ENCODE data around the gene CRMP1. TPM values are rescaled to one million over a fixed set of nuclear protein-coding genes. Genes with fewer than 3 reads are reported as not detected.

CRMP1 gene
- total RNA-seq, 4 donors from 2014 or later = 1.2 to 4.0 (median 2.3) TPM

- 100% methylated on average over 1 of the region's 12 CpGs for WGBS
- no peak for DNase-seq (ENCODE audit: extremely low spot score)
- peaks cover 22 to 96% (median 58%) of the 10 kb centered on the region in 4 donors for H3K36me3 ChIP-seq
Measured at GRCh38 chr4:5809216-5809776, 83.6 kb downstream of the CRMP1 start.

GRCh38 chr4:5808081-5808741, 84.7 kb downstream of the CRMP1 start:
- H3K36me3 ChIP-seq = peaks cover 22 to 96% (median 56%) of the 10 kb centered on the region in 4 donors
- intact Hi-C loops (cut with DNase I) = no loop called here
- 79% methylated on average over 6 of the region's 10 CpGs for WGBS

More at GRCh38 chr4:5809216-5809776, 83.6 kb downstream of the CRMP1 start:
- H3K9me3 ChIP-seq = peaks cover 0 to 9% (median 0%) of the 10 kb centered on the region in 4 donors
- H3K27me3 ChIP-seq = no peaks in the 10 kb centered on the region
- no peak overlapping the region for H3K4me3 ChIP-seq
- H3K4me1 ChIP-seq = peaks cover 0 to 6% (median 2%) of the 10 kb centered on the region in 4 donors
- TF ChIP-seq EP300 (IDR thresholded peaks at IDR 0.05) (no peak), POLR2A (IDR thresholded peaks at IDR 0.05; ENCODE audit: low read depth) (no peak), CTCF (IDR thresholded peaks at IDR 0.05) (no peak), POLR2AphosphoS5 (IDR thresholded peaks at IDR 0.05) (no peak)
- intact Hi-C loops (cut with DNase I) = no loop called here
- H3K27ac ChIP-seq (replicated peaks in 1 of 4) = no peak overlapping the region

GRCh38 chr4:5805270-5805669, 87.6 kb downstream of the CRMP1 start:
- no peak overlapping the region for H3K27ac ChIP-seq (replicated peaks in 1 of 4)
- intact Hi-C loops (cut with DNase I) = no loop called here
- WGBS = 97% methylated on average over 10 of the region's 11 CpGs
- H3K4me3 ChIP-seq = no peak overlapping the region
- peaks cover 0 to 4% (median 0%) of the 10 kb centered on the region in 4 donors for H3K9me3 ChIP-seq
- H3K36me3 ChIP-seq = peaks cover 25 to 96% (median 51%) of the 10 kb centered on the region in 4 donors
- no peaks in the 10 kb centered on the region for H3K27me3 ChIP-seq
- H3K4me1 ChIP-seq = peaks cover 0 to 6% (median 2%) of the 10 kb centered on the region in 4 donors
- no peak for TF ChIP-seq CTCF (IDR thresholded peaks at IDR 0.05)
- no peak for TF ChIP-seq POLR2AphosphoS5 (IDR thresholded peaks at IDR 0.05)
- TF ChIP-seq POLR2A (IDR thresholded peaks at IDR 0.05; ENCODE audit: low read depth) = no peak
- TF ChIP-seq EP300 (IDR thresholded peaks at IDR 0.05) = no peak
- no peak for DNase-seq (ENCODE audit: extremely low spot score)

More at GRCh38 chr4:5808081-5808741, 84.7 kb downstream of the CRMP1 start:
- DNase-seq (ENCODE audit: extremely low spot score) = no peak
- H3K27ac ChIP-seq (replicated peaks in 1 of 4) = no peak overlapping the region
- no peak overlapping the region for H3K4me3 ChIP-seq
- H3K9me3 ChIP-seq = peaks cover 0 to 9% (median 0%) of the 10 kb centered on the region in 4 donors
- TF ChIP-seq CTCF (IDR thresholded peaks at IDR 0.05) (no peak), POLR2AphosphoS5 (IDR thresholded peaks at IDR 0.05) (no peak), POLR2A (IDR thresholded peaks at IDR 0.05; ENCODE audit: low read depth) (no peak), EP300 (IDR thresholded peaks at IDR 0.05) (no peak)
- H3K4me1 ChIP-seq = peaks cover 0 to 6% (median 2%) of the 10 kb centered on the region in 4 donors
- H3K27me3 ChIP-seq = no peaks in the 10 kb centered on the region

- Histone ChIP-seq H3K4me3 (no peak overlapping the region), H3K4me1 (peaks cover 0 to 6% (median 2%) of the 10 kb centered on the region in 4 donors), H3K27me3 (no peaks in the 10 kb centered on the region), H3K27ac (replicated peaks in 1 of 4) (no peak overlapping the region), H3K36me3 (peaks cover 19 to 96% (median 47%) of the 10 kb centered on the region in 4 donors), H3K9me3 (no peaks in the 10 kb centered on the region)
- DNase-seq (ENCODE audit: extremely low spot score) = no peak
- intact Hi-C loops (cut with DNase I) = no loop called here
- TF ChIP-seq POLR2A (IDR thresholded peaks at IDR 0.05; ENCODE audit: low read depth) (no peak), POLR2AphosphoS5 (IDR thresholded peaks at IDR 0.05) (no peak)
- 87% methylated on average over 12 of the region's 14 CpGs for WGBS
Measured at GRCh38 chr4:5804656-5805055, 88.2 kb downstream of the CRMP1 start.

GRCh38 chr4:5802565-5802964, 90.3 kb downstream of the CRMP1 start:
- peaks cover 14 to 96% (median 47%) of the 10 kb centered on the region in 4 donors for H3K36me3 ChIP-seq
- intact Hi-C loops (cut with DNase I) = no loop called here
- TF ChIP-seq EP300 (IDR thresholded peaks at IDR 0.05) (no peak), CTCF (IDR thresholded peaks at IDR 0.05) (no peak), POLR2AphosphoS5 (IDR thresholded peaks at IDR 0.05) (no peak), POLR2A (IDR thresholded peaks at IDR 0.05; ENCODE audit: low read depth) (no peak)

More at GRCh38 chr4:5802565-5802964, 90.3 kb downstream of the CRMP1 start:
- 95% methylated on average over 12 of the region's 12 CpGs for WGBS
- H3K27me3 ChIP-seq = no peaks in the 10 kb centered on the region
- H3K4me3 ChIP-seq = no peak overlapping the region
- DNase-seq (ENCODE audit: extremely low spot score) = no peak
- no peak overlapping the region for H3K27ac ChIP-seq (replicated peaks in 1 of 4)
- H3K9me3 ChIP-seq = no peaks in the 10 kb centered on the region
- peaks cover 0 to 3% (median 0%) of the 10 kb centered on the region in 4 donors for H3K4me1 ChIP-seq

Data from esophagus muscularis mucosa (tissue), 4 donors.